SH-SY5Y (cell line): ENCODE results near the gene CD302.

Experiments used
- GATA2 ChIP-seq: IDR thresholded peaks from 2 replicates; pipeline ENCODE4 v1.6.1; 2011; ENCODE audit warnings: mild to moderate bottlenecking, low read depth, low read length
- GATA3 ChIP-seq: IDR thresholded peaks from 2 replicates; pipeline ENCODE4 v1.6.1; 2011; ENCODE audit warnings: low read depth, mild to moderate bottlenecking, low read length, moderate library complexity

GRCh38 chr2:159798376-159798725 is 343 bp upstream of the CD302 start:
- no peak for TF ChIP-seq GATA2
- TF ChIP-seq GATA3: no peak
